ENCODE results near the gene SLC22A14. TPM values are rescaled to one million over a fixed set of nuclear protein-coding genes. Genes with fewer than 3 reads are reported as not detected.

SLC22A14 gene
- total and polyA plus RNA-seq, 2 donors (not counting 3 experiments of a cell fraction or from before 2014, with no cell fraction given) = not detected

- POLR2A ChIA-PET = interaction anchor here (1.1 kb wide), 1 partner anchor 83 kb away, joined by 3 read pairs; the partner anchor contains the start of gene OXSR1
- intact Hi-C loops (cut with micrococcal nuclease) (loop anchor here (2.0 kb wide), 1 partner anchor 111 kb away; the partner anchor contains the start of gene ACAA1), dilution Hi-C loops (cut with MboI; ENCODE audit: extremely low pct_ligation_motif_present, low sequenced_read_pairs) (no loop called here)
- Histone ChIP-seq H3K4me3 (replicated peaks in 1 of 3; ENCODE audit: insufficient read depth in 1 of 3, low read depth in 1 of 3, low read length in 3 of 3) (no peak overlapping the region), H3K4me2 (ENCODE audit: insufficient read depth, low read length) (no peak overlapping the region), H3K9me1 (replicated peaks; ENCODE audit: control insufficient read depth, extremely low read depth, insufficient read depth, low read length) (no peaks in the 10 kb centered on the region), H3K79me2 (ENCODE audit: control insufficient read depth, insufficient read depth, low read length) (no peaks in the 10 kb centered on the region), H3K4me1 (ENCODE audit: control insufficient read depth, extremely low read depth, insufficient read depth, low read length) (no peaks in the 10 kb centered on the region), H2AFZ (ENCODE audit: low read depth, low read length) (no peak overlapping the region), H4K20me1 (replicated peaks; ENCODE audit: control insufficient read depth, extremely low read depth, insufficient read depth, low read length) (no peaks in the 10 kb centered on the region), H3K9me3 (replicated peaks; ENCODE audit: control insufficient read depth, insufficient read depth, low read length) (no peaks in the 10 kb centered on the region), H3K27me3 (ENCODE audit: control insufficient read depth in 2 of 2, insufficient read depth in 2 of 2, low read length in 2 of 2) (no peaks in the 10 kb centered on the region), H3K9ac (replicated peaks; ENCODE audit: extremely low read depth, insufficient read depth, low read length) (no peak overlapping the region), H3K27ac (ENCODE audit: insufficient read depth, low read depth, low read length) (no peak overlapping the region), H3K36me3 (ENCODE audit: control insufficient read depth in 2 of 2, extremely low read depth in 1 of 2, insufficient read depth in 2 of 2, low read length in 2 of 2) (peaks cover 7 to 17% of the 10 kb centered on the region in 2 experiments)
- CTCF ChIA-PET = interaction anchor here (0.8 to 1.8 kb wide), 15 partner anchors 9 to 273 kb away, joined by 3 to 14 read pairs (median 5); partner anchors contain the start of genes ACAA1 and OXSR1
- peak in 1 of 2 donors; percentile 13 for TF ChIP-seq CTCF (IDR thresholded peaks at IDR 0.05; ENCODE audit: extremely low read depth in 1 of 2, insufficient read depth in 1 of 2, low read depth in 1 of 2, low read length in 2 of 2)
- TF ChIP-seq MAX (IDR thresholded peaks at IDR 0.05; ENCODE audit: insufficient read depth, insufficient read length) = no peak
- TF ChIP-seq FOS (IDR thresholded peaks at IDR 0.05; ENCODE audit: borderline replicate concordance, insufficient read depth, low read length) = peak; percentile 52
- TF ChIP-seq JUN (IDR thresholded peaks at IDR 0.05; ENCODE audit: borderline replicate concordance, insufficient read depth, insufficient read length, low read depth) = peak; percentile 51
- peak; percentile 74 for DNase-seq (ENCODE audit: low read depth, low spot score)
- peak; percentile 69 for FAIRE-seq
- BruUV-seq (replicated peaks) = no TSS peak
Measured at GRCh38 chr3:38247366-38248035, 34.6 kb upstream of the SLC22A14 start.

Measured in endothelial cell of umbilical vein (primary cell).